CD4-positive, alpha-beta T cell treated with Interleukin-4 for 4 hours (primary cell): ENCODE measurements around the gene PNPLA5.
"Not testable (repeated sequence)": the region's sequence is repeated elsewhere in the genome, so short reads cannot be mapped to it uniquely, and the experiment has no call there.

Experiments used
- DNase-seq: peaks from one replicate; pipeline ENCODE4 v3.0.0-alpha.2; 2020

The PNPLA5 gene

GRCh38 chr22:43891360-43892182 is at the start of gene PNPLA5:
PNPLA5 (minus strand) TSS chr22:43892013; CDS start chr22:43891880, 133 bp downstream.
- DNase-seq: no peak

GRCh38 chr22:43941449-43941848 is 49.6 kb upstream of the PNPLA5 start:
- no peak for DNase-seq

- no peak for DNase-seq
Observed at GRCh38 chr22:43931771-43932170, 40.0 kb upstream of the PNPLA5 start.

- no peak for DNase-seq
Observed at GRCh38 chr22:43928908-43929307, 37.1 kb upstream of the PNPLA5 start.

GRCh38 chr22:43928468-43928867 is 36.7 kb upstream of the PNPLA5 start:
- no peak for DNase-seq

GRCh38 chr22:43926349-43926710 is 34.5 kb upstream of the PNPLA5 start:
- DNase-seq: no peak

- DNase-seq: no peak
Observed at GRCh38 chr22:43925433-43926348, 33.9 kb upstream of the PNPLA5 start.

- DNase-seq: no peak
Observed at GRCh38 chr22:43924877-43925276, 33.1 kb upstream of the PNPLA5 start.

GRCh38 chr22:43923631-43924464 is 32.0 kb upstream of the PNPLA5 start, which contains the start of gene PNPLA3:
PNPLA3 (plus strand) TSS chr22:43923805; CDS start chr22:43923912, 107 bp downstream.
- peak; percentile 63 for DNase-seq

GRCh38 chr22:43923191-43923590 is 31.4 kb upstream of the PNPLA5 start:
- DNase-seq: no peak

- no peak for DNase-seq
Observed at GRCh38 chr22:43922123-43922522, 30.3 kb upstream of the PNPLA5 start.

GRCh38 chr22:43921370-43921769 is 29.6 kb upstream of the PNPLA5 start:
- no peak for DNase-seq

GRCh38 chr22:43919106-43919973 is 27.5 kb upstream of the PNPLA5 start:
- DNase-seq: no peak

- DNase-seq: no peak
Observed at GRCh38 chr22:43917521-43917920, 25.7 kb upstream of the PNPLA5 start.

- no peak for DNase-seq
Observed at GRCh38 chr22:43911351-43911750, 19.5 kb upstream of the PNPLA5 start.

- DNase-seq: no peak
Observed at GRCh38 chr22:43910178-43910695, 18.4 kb upstream of the PNPLA5 start.

GRCh38 chr22:43909708-43910107 is 17.9 kb upstream of the PNPLA5 start:
- DNase-seq: no peak

- no peak for DNase-seq
Observed at GRCh38 chr22:43905681-43906080, 13.9 kb upstream of the PNPLA5 start.

- DNase-seq: peak; percentile 36
Observed at GRCh38 chr22:43904412-43904811, 12.6 kb upstream of the PNPLA5 start.

- DNase-seq: not testable (repeated sequence)
Observed at GRCh38 chr22:43903033-43903432, 11.2 kb upstream of the PNPLA5 start.

- no peak for DNase-seq
Observed at GRCh38 chr22:43901976-43902643, 10.3 kb upstream of the PNPLA5 start.
